Adrenal gland (tissue), 12 donors: ENCODE measurements around the gene TEX264. TPM values are rescaled to one million over a fixed set of nuclear protein-coding genes. Genes with fewer than 3 reads are reported as not detected.

Source experiments
- DNase-seq, 7 donors: peaks; one replicate each; pipeline ENCODE4 v3.0.0-alpha.2; 2019 to 2020
- H3K27ac ChIP-seq, 5 donors: fragments of 200-600 bp; sonication (generic) in 4 of 5; 1 replicate in 3 of 5; 2 replicates in 2 of 5; pipeline versions ENCODE4 v1.5.1 to v1.8.0; 2016 to 2020; ENCODE audit warnings: mild to moderate bottlenecking in 1 of 5
- H3K27me3 ChIP-seq: fragments of 200-600 bp; 2 replicates; pipeline ENCODE4 v1.8.0; 2021
- H3K36me3 ChIP-seq, 2 donors: fragments of 200-600 bp; replicated peaks in 1 of 2; 1 replicate in 1 of 2; 2 replicates in 1 of 2; pipeline versions ENCODE4 v1.5.1 to v1.8.0; 2018 to 2022
- H3K4me1 ChIP-seq, 2 donors: fragments of 200-600 bp; replicated peaks in 1 of 2; 1 replicate in 1 of 2; 2 replicates in 1 of 2; pipeline versions ENCODE4 v1.5.1 to v1.8.0; 2018 to 2021
- H3K4me3 ChIP-seq, 4 donors: fragments of 200-600 bp; sonication (generic) in 3 of 4; one replicate each; pipeline ENCODE4 v1.5.1; 2016 to 2018
- H3K9me3 ChIP-seq, 3 donors: fragments of 200-600 bp; sonication (generic) in 1 of 3; replicated peaks in 1 of 3; 1 replicate in 2 of 3; 2 replicates in 1 of 3; pipeline versions ENCODE4 v1.5.1 to v1.8.0; 2016 to 2021
- CTCF ChIP-seq, 6 experiments: fragments of 450-650 bp in 4 of 6; fragments of 200-600 bp in 2 of 6; sonication (generic) in 1 of 6; IDR thresholded peaks; 1 replicate in 5 of 6; 2 replicates in 1 of 6; pipeline versions ENCODE4 v1.5.1 to v1.8.0; 2016 to 2021; ENCODE audit warnings: antibody characterized with exemption in 6 of 6, mild to moderate bottlenecking in 2 of 6, moderate library complexity in 1 of 6
- POLR2A ChIP-seq, 2 donors: fragments of 450-650 bp; IDR thresholded peaks; one replicate each; pipeline ENCODE4 v1.6.1; 2017; ENCODE audit warnings: antibody characterized with exemption in 2 of 2, mild to moderate bottlenecking in 2 of 2, moderate library complexity in 1 of 2
- WGBS, 4 donors: extraction: QIAGEN DNeasy Blood & Tissue Kit in 2 of 4; methylation state at CpG; one replicate each; pipeline versions ENCODE4 v1.1.5 to v1.1.7; 2013 to 2017; 5-methylcytosine and 5-hydroxymethylcytosine counted together
- intact Hi-C, 2 donors: fragments of 100-400 bp; cut with DNase I; formaldehyde crosslinking; loops; one replicate each; pipeline versions ENCODE4 v1.14.1 to v1.15.0; 2022 to 2023
- polyA plus RNA-seq, 3 donors: library from polyadenylated mRNA; stranded (reverse); fragments of 200-250 nt in 2 of 3; fragments of 350-450 nt in 1 of 3; fragmentation: Illumina TruSeq in 1 of 3; extraction: RNeasy Lipid Tissue Mini Kit (QIAGEN cat#74804) in 1 of 3; gene quantifications; one replicate each; pipeline ENCODE4 v1.2.3, GENCODE V29; 2013 to 2014
- total RNA-seq, 9 donors: library from RNA; depleted of rRNA in 4 of 9; stranded (reverse); fragments of >200 nt in 4 of 9; fragments of 120-200 nt in 1 of 9; fragmentation: NEBNext Ultra II Directional in 1 of 9; extraction: Animal tissue kit (Norgen Biotek cat#: 25700) in 1 of 9; gene quantifications; one replicate each; pipeline versions ENCODE4 v1.1.0 to v1.2.4, GENCODE V29; 2013 to 2023
- donor health status: healthy with polysubstance abuse.
- donor health status: Bipolar disorder and iron deficiency.
- donor health status: DM: yes; HTN: yes; CAD: no.
- donor health status: DM: no; HTN: no; CAD: no.
- donor health status: DM: no; HTN: no; CAD: no.
- donor health status: DM: yes; HTN: yes; CAD: no.

TEX264 gene
- total and polyA plus RNA-seq, 12 donors, result 64.7 to 207 (median 125) TPM

- WGBS, 4 donors, result 73 to 86% (median 75%) methylated on average over 2 of the region's 2 CpGs
- Histone ChIP-seq H3K36me3 (peaks cover 0 to 9% of the 10 kb centered on the region in 2 donors), H3K9me3 (no peaks in the 10 kb centered on the region), H3K4me1 (peaks cover 20 to 38% of the 10 kb centered on the region in 2 donors), H3K27me3 (no peaks in the 10 kb centered on the region), H3K27ac (peak overlapping the region in 3 of 5 donors; percentile 26 to 65 (median 54)), H3K4me3 (no peak overlapping the region)
- TF ChIP-seq CTCF (IDR thresholded peaks at IDR 0.05), result no peak
- no peak for TF ChIP-seq POLR2A (IDR thresholded peaks at IDR 0.05)
- DNase-seq, result no peak
- intact Hi-C loops, result loop anchor here in 1 of 2 donors (10.0 kb wide), 1 partner anchor 284 kb away; the partner anchor contains the start of gene RBM15B
These were observed 7.6 kb downstream of the TEX264 start for GRCh38 chr3:51678641-51679040.

GRCh38 chr3:51679318-51679717 lies 8.3 kb downstream of the TEX264 start:
- Histone ChIP-seq H3K36me3 (peaks cover 0 to 14% of the 10 kb centered on the region in 2 donors), H3K27me3 (no peaks in the 10 kb centered on the region), H3K27ac (peak overlapping the region in 3 of 5 donors; percentile 26 to 65 (median 54)), H3K4me3 (no peak overlapping the region), H3K9me3 (no peaks in the 10 kb centered on the region), H3K4me1 (peaks cover 20 to 38% of the 10 kb centered on the region in 2 donors)
- 55 to 92% (median 73%) methylated on average over 2 to 4 of the region's 4 CpGs for WGBS, 4 donors
- peak in 1 of 7 donors; percentile 33 for DNase-seq
- intact Hi-C loops, result loop anchor here in 1 of 2 donors (10.0 kb wide), 1 partner anchor 285 kb away; the partner anchor contains the start of gene RBM15B
- TF ChIP-seq POLR2A (IDR thresholded peaks at IDR 0.05) (no peak), CTCF (IDR thresholded peaks at IDR 0.05) (no peak)

- Histone ChIP-seq H3K27ac (peak overlapping the region in 3 of 5 donors; percentile 26 to 65 (median 54)), H3K9me3 (no peaks in the 10 kb centered on the region), H3K4me1 (peaks cover 20 to 37% of the 10 kb centered on the region in 2 donors), H3K27me3 (no peaks in the 10 kb centered on the region), H3K4me3 (no peak overlapping the region), H3K36me3 (peaks cover 0 to 16% of the 10 kb centered on the region in 2 donors)
- intact Hi-C loops, result loop anchor here (5.0 to 10.0 kb wide), 3 partner anchors 177 to 295 kb away; partner anchors contain the start of genes DCAF1 (in 1 of the 2), MANF (in 1 of the 2) and RBM15B (in 1 of the 2)
- 81 to 84% (median 81%) methylated on average over 6 to 7 of the region's 7 CpGs for WGBS, 4 donors
- no peak for DNase-seq
- TF ChIP-seq CTCF (IDR thresholded peaks at IDR 0.05) (no peak), POLR2A (IDR thresholded peaks at IDR 0.05) (no peak)
These were observed 8.7 kb downstream of the TEX264 start for GRCh38 chr3:51679777-51680176.

GRCh38 chr3:51680196-51680595 lies 9.1 kb downstream of the TEX264 start:
- Histone ChIP-seq H3K27ac (peak overlapping the region in 3 of 5 donors; percentile 26 to 65 (median 54)), H3K4me3 (no peak overlapping the region), H3K9me3 (no peaks in the 10 kb centered on the region), H3K4me1 (peaks cover 20 to 37% of the 10 kb centered on the region in 2 donors), H3K27me3 (no peaks in the 10 kb centered on the region), H3K36me3 (peaks cover 0 to 16% of the 10 kb centered on the region in 2 donors)
- 39 to 63% (median 62%) methylated on average over 6 of the region's 6 CpGs; no CpG with 5 or more reads in 1 of the 4 donors for WGBS, 4 donors
- TF ChIP-seq CTCF (IDR thresholded peaks at IDR 0.05) (no peak), POLR2A (IDR thresholded peaks at IDR 0.05) (no peak)
- no peak for DNase-seq
- intact Hi-C loops, result loop anchor here (5.0 to 10.0 kb wide), 2 partner anchors 178 to 295 kb away; partner anchors contain the start of genes DCAF1 (in 1 of the 2) and MANF (in 1 of the 2)
